Mammary epithelial cell (primary cell): ENCODE measurements around the gene KIRREL3.

Source experiments
- EZH2 ChIP-seq: IDR thresholded peaks from 2 replicates; pipeline ENCODE4 v1.6.1; 2012; ENCODE audit warnings: low read length, inconsistent platforms, borderline replicate concordance
- TF ChIP-seq, protein P1 (sequence below), 2 donors: IDR thresholded peaks in 1 of 2; conservative IDR thresholded peaks in 1 of 2; 2 replicates each; pipeline ENCODE4 v1.5.1; 2011 to 2012; ENCODE audit warnings: inconsistent platforms in 2 of 2, low read length in 2 of 2, mild to moderate bottlenecking in 2 of 2, control low read depth in 1 of 2, low read depth in 1 of 2; ENCODE audit not compliant: insufficient read depth in 1 of 2; ENCODE audit errors: extremely low read depth in 1 of 2

DNA sequence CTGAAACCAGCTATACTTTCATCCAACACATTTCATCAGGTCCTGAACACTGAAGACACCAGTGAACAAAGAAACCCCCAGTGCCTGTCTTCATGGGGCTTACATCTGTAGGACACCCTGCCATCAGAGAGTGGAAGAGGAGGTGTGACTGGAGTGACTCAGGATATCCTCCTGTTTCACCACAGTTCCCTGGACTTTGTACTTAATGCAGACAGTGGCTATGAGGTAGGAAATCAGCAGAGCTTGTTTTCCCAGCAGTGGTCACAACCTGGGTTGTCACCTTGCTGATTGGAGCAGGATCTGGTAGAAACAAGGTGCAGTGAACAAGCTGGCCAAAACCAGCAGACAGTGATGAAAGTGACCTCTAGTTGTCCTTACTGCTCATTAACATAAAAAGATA is 128.8 kb downstream of the KIRREL3 start:
- TF ChIP-seq, protein P1, sequence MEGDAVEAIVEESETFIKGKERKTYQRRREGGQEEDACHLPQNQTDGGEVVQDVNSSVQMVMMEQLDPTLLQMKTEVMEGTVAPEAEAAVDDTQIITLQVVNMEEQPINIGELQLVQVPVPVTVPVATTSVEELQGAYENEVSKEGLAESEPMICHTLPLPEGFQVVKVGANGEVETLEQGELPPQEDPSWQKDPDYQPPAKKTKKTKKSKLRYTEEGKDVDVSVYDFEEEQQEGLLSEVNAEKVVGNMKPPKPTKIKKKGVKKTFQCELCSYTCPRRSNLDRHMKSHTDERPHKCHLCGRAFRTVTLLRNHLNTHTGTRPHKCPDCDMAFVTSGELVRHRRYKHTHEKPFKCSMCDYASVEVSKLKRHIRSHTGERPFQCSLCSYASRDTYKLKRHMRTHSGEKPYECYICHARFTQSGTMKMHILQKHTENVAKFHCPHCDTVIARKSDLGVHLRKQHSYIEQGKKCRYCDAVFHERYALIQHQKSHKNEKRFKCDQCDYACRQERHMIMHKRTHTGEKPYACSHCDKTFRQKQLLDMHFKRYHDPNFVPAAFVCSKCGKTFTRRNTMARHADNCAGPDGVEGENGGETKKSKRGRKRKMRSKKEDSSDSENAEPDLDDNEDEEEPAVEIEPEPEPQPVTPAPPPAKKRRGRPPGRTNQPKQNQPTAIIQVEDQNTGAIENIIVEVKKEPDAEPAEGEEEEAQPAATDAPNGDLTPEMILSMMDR (conservative IDR thresholded peaks at IDR 0.05 in 1 of 2, IDR thresholded peaks at IDR 0.05 in 1 of 2; ENCODE audit: extremely low read depth in 1 of 2, insufficient read depth in 1 of 2, low read depth in 1 of 2, low read length in 2 of 2) = no peak
- TF ChIP-seq EZH2 = no peak
